ENCODE results near the gene APOC1.
A peak's percentile ranks its signal among the peaks of the same experiment; 100 is the strongest.

The APOC1 gene

DNA sequence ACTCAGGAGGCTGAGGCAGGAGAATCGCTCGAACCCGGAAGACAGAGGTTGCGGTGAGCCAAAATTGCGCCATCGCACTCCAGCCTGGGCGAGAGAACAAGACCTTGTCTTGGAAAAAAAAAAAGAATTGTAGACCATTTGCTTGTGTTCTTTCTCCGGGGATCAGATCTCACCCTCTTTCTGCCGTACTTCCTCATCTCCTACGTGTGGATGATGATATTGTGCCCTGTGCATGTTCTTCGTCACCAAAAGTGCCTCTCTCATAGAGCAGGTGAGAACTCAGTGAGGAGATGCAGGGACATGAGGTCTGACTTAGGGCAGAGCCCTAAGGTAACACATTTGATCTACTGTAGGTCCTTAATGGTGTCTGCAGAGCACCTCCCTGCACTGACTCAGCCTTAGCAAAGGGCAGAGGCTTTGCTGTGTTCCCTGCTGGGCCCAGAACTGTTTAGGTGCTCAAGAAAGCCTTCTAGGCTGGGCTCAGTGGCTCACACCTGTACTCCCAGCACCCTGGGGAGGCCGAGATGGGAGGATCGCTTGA lies 32.7 kb downstream of the APOC1 start:
- no peak for DNase-seq
- Histone ChIP-seq H3K9me3 (no peaks in the 10 kb centered on the region), H3K27me3 (no peaks in the 10 kb centered on the region), H3K36me3 (no peaks in the 10 kb centered on the region; the same call in 1 of the 2 replicates), H3K4me1 (0 out of 2 replicates have a peak, but pooled peaks cover 3% of the 10 kb centered on the region), H3K4me3 (ENCODE audit: low read depth, low read length) (no peak overlapping the region)
- TF ChIP-seq, protein P1, sequence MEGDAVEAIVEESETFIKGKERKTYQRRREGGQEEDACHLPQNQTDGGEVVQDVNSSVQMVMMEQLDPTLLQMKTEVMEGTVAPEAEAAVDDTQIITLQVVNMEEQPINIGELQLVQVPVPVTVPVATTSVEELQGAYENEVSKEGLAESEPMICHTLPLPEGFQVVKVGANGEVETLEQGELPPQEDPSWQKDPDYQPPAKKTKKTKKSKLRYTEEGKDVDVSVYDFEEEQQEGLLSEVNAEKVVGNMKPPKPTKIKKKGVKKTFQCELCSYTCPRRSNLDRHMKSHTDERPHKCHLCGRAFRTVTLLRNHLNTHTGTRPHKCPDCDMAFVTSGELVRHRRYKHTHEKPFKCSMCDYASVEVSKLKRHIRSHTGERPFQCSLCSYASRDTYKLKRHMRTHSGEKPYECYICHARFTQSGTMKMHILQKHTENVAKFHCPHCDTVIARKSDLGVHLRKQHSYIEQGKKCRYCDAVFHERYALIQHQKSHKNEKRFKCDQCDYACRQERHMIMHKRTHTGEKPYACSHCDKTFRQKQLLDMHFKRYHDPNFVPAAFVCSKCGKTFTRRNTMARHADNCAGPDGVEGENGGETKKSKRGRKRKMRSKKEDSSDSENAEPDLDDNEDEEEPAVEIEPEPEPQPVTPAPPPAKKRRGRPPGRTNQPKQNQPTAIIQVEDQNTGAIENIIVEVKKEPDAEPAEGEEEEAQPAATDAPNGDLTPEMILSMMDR (IDR thresholded peaks at IDR 0.05; ENCODE audit: low read depth, low read length): no peak

DNA sequence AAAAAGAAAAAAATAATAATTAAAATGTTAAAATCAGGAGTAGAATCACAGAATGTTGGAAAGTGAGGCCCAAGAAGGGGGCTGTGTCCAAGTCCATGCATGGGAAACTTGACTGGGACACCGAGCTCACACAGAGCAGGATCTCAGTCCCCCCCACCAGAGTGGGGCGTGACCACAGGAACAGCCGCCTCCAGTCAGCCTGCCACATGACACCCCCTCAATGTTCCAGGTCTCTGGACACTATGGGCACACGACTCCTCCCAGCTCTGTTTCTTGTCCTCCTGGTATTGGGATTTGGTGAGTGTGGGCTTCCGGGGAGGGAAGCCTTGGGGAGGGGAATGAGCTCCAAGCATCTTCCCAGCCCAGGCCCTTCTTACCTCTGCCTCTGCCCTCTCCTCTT lies 33.8 kb downstream of the APOC1 start:
- Histone ChIP-seq H3K27me3 (no peaks in the 10 kb centered on the region), H3K9me3 (no peaks in the 10 kb centered on the region), H3K36me3 (no peaks in the 10 kb centered on the region; the same call in 1 of the 2 replicates), H3K4me3 (ENCODE audit: low read depth, low read length) (no peak overlapping the region), H3K4me1 (0 out of 2 replicates have a peak, but pooled peaks cover 3% of the 10 kb centered on the region)
- TF ChIP-seq, protein P1 (IDR thresholded peaks at IDR 0.05; ENCODE audit: low read depth, low read length): no peak
- no peak for DNase-seq

DNA sequence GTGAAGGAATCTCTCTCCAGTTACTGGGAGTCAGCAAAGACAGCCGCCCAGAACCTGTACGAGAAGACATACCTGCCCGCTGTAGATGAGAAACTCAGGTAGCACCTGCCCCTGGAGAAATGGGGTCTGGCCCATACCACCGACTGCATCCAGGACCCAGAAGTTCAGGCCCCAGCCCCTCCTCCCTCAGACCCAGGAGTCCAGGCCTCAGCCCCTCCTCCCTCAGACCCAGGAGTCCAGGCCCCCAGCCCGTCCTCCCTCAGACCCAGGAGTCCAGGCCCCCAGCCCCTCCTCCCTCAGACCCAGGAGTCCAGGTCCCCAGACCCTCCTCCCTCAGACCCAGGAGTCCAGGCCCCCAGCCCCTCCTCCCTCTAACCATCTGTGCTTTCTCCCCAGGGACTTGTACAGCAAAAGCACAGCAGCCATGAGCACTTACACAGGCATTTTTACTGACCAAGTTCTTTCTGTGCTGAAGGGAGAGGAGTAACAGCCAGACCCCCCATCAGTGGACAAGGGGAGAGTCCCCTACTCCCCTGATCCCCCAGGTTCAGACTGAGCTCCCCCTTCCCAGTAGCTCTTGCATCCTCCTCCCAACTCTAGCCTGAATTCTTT lies 34.5 kb downstream of the APOC1 start:
- Histone ChIP-seq H3K4me1 (0 out of 2 replicates have a peak, but pooled peaks cover 3% of the 10 kb centered on the region), H3K4me3 (ENCODE audit: low read depth, low read length) (no peak overlapping the region), H3K36me3 (no peaks in the 10 kb centered on the region; the same call in 1 of the 2 replicates), H3K27me3 (no peaks in the 10 kb centered on the region), H3K9me3 (no peaks in the 10 kb centered on the region)
- TF ChIP-seq, protein P1 (IDR thresholded peaks at IDR 0.05; ENCODE audit: low read depth, low read length): no peak
- DNase-seq: no peak

DNA sequence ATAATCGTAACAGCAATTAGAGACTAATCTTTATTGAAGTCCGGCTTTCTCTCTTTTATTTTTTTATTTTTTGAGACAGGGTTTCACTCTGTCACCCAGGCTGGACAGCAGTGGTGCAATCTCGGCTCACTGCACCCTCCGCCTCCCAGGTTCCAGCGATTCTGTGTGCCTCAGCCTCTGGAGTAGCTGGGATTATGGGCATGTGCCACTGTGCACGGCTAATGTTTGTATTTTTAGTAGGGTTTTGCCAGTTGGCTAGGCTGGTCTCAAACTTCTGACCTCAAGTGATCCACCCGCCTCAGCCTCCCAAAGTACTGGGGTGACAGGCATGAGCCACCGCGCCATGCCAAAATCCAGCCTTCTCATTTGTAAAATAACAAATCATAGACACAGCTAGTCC lies 35.1 kb downstream of the APOC1 start:
- Histone ChIP-seq H3K4me3 (ENCODE audit: low read depth, low read length) (no peak overlapping the region), H3K4me1 (0 out of 2 replicates have a peak, but pooled peaks cover 3% of the 10 kb centered on the region)
- TF ChIP-seq, protein P1 (IDR thresholded peaks at IDR 0.05; ENCODE audit: low read depth, low read length): no peak

DNA sequence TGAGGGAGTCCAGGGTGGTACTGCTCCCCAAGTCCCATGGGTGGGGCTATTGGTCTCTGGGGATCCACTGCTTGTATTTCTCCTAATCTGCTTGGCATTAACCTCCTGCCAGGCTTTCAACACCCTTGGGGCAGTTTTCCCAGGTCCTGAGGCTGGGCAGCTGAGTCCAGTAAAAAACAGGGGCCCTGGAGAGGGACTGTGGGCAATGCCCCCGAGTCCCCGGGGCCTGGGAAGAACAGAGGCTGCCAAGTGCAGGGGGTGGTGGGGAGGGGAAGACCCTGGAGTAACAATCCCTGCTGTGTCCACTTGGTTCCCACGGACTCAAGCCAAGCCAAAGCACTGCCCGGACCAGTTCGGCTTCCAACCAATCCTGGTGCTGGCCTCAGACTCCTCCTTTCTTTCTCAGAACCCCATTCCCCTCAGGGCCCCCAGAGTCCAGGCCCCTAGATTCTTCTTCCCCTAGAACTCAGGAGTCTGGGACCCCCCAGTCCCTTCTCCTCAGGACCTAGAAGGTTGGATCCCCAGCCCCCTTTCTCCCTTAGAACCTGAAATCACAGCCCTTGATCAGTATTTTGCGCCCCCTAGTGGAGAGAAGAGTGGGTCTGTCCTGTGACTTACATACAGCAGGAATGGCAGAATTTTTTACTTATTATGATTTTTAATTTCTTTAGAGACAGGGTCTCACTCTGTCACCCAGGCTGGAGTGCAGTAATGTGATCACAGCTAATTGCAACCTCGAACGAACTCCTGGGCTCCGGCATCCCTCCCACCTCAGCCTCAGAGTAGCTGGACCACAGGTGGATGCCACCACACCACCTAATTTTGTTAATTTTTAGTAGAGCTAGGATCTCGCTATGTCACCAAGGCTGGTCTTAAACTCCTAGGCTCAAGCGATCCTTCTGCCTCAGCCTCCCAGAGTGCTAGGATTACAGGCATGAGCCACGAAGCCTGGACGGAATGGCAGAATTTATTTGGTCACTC lies 37.1 kb downstream of the APOC1 start:
- TF ChIP-seq, protein P1 (IDR thresholded peaks at IDR 0.05; ENCODE audit: low read depth, low read length): peak; percentile 91
- Histone ChIP-seq H3K4me3 (ENCODE audit: low read depth, low read length) (no peak overlapping the region), H3K4me1 (0 out of 2 replicates have a peak, but pooled peaks cover 3% of the 10 kb centered on the region), H3K36me3 (no peaks in the 10 kb centered on the region; the same call in 1 of the 2 replicates), H3K9me3 (no peaks in the 10 kb centered on the region), H3K27me3 (no peaks in the 10 kb centered on the region)
- DNase-seq: peak; percentile 82

More for the DNA sequence above, 35.1 kb downstream of the APOC1 start:
- H3K27me3 ChIP-seq: no peaks in the 10 kb centered on the region
- no peaks in the 10 kb centered on the region for H3K9me3 ChIP-seq
- H3K36me3 ChIP-seq: no peaks in the 10 kb centered on the region; the same call in 1 of the 2 replicates
- no peak for DNase-seq
